Body of pancreas (tissue), 4 donors: Measurements from ENCODE around the gene HIGD2B. TPM values are rescaled to one million over a fixed set of nuclear protein-coding genes. Genes with fewer than 3 reads are reported as not detected.
A peak's percentile ranks its signal among the peaks of the same experiment; 100 is the strongest.

Source experiments
- ATAC-seq: fragments of 150-250 bp; one replicate; pipeline ENCODE4 v1.9.1; 2016
- DNase-seq, 4 donors: peaks; one replicate each; pipeline ENCODE4 v3.0.0-alpha.2; 2019
- H3K27ac ChIP-seq, 4 donors: fragments of 200-600 bp; sonication (generic); 1 replicate in 3 of 4; 2 replicates in 1 of 4; pipeline versions ENCODE4 v1.5.1 to v1.6.1; 2016 to 2019; ENCODE audit warnings: mild to moderate bottlenecking in 1 of 4, mixed read lengths in 1 of 4, moderate library complexity in 1 of 4
- H3K27me3 ChIP-seq, 2 donors: fragments of 200-600 bp; sonication (generic); one replicate each; pipeline ENCODE4 v1.6.0; 2016; ENCODE audit warnings: mild to moderate bottlenecking in 1 of 2
- H3K36me3 ChIP-seq, 2 donors: fragments of 200-600 bp; sonication (generic); replicated peaks in 1 of 2; 2 replicates each; pipeline ENCODE4 v1.5.1; 2016; ENCODE audit warnings: low read depth in 2 of 2; ENCODE audit not compliant: insufficient read depth in 1 of 2
- H3K4me1 ChIP-seq: fragments of 200-600 bp; sonication (generic); one replicate; pipeline ENCODE4 v1.6.0; 2016
- H3K4me3 ChIP-seq, 2 donors: fragments of 200-600 bp; sonication (generic); 1 replicate in 1 of 2; 2 replicates in 1 of 2; pipeline ENCODE4 v1.5.1; 2016 to 2019
- H3K9me3 ChIP-seq, 3 donors: fragments of 200-600 bp; sonication (generic); 1 replicate in 2 of 3; 2 replicates in 1 of 3; pipeline ENCODE4 v1.5.1; 2016
- POLR2A ChIP-seq, 3 donors: fragments of 450-650 bp; IDR thresholded peaks; one replicate each; pipeline ENCODE4 v1.6.1; 2016; ENCODE audit warnings: antibody characterized with exemption in 3 of 3, mild to moderate bottlenecking in 2 of 3
- WGBS, 2 donors: methylation state at CpG; one replicate each; pipeline ENCODE4 v1.1.5; 2017; 5-methylcytosine and 5-hydroxymethylcytosine counted together
- intact Hi-C: fragments of 100-400 bp; cut with DNase I; formaldehyde crosslinking; loops from one replicate; pipeline ENCODE4 v1.15.1; 2023
- total RNA-seq, 2 donors: library from RNA; depleted of rRNA; stranded (reverse); fragments of >200 nt; gene quantifications; one replicate each; pipeline ENCODE4 v1.1.0, GENCODE V29; 2016
- TF ChIP-seq, protein P1 (sequence below), 7 experiments: fragments of 450-650 bp in 4 of 7; fragments of 200-600 bp in 3 of 7; sonication (generic) in 3 of 7; IDR thresholded peaks; one replicate each; pipeline ENCODE4 v1.5.1; 2016 to 2019; ENCODE audit warnings: antibody characterized with exemption in 7 of 7

HIGD2B gene
- total RNA-seq, 2 donors from 2014 or later, result not detected

DNA sequence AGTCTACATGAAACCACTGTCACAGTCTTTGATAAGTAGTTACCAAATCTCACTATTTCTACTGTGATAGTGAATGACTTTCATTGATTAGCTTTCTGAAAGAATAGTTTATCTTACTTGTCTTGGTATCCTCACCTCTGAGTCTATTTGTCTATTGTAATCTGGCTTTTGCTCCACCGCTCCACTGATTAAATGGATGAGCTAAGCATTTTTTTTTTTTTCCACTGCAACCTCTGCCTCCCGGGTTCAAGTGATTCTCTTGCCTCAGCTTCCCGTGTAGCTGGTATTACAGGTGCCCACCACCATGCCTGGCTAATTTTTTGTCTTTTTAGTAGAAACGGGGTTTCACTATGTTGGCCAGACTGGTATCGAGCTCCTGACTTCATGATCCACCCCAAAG, 13.0 kb upstream of the HIGD2B start:
- no peaks in the 10 kb centered on the region for H3K36me3 ChIP-seq
- ATAC-seq (no peak), DNase-seq (no peak)
- no peaks in the 10 kb centered on the region for H3K4me1 ChIP-seq
- 80 to 83% methylated on average over 5 of the region's 5 CpGs for WGBS, 2 donors
- no peaks in the 10 kb centered on the region for H3K27me3 ChIP-seq
- no peak overlapping the region for H3K27ac ChIP-seq
- H3K4me3 ChIP-seq, result no peak overlapping the region
- no peaks in the 10 kb centered on the region for H3K9me3 ChIP-seq
- intact Hi-C loops, result loop anchor here (10.0 kb wide), 1 partner anchor 74 kb away; no protein-coding TSS in a partner anchor
- TF ChIP-seq, protein P1, sequence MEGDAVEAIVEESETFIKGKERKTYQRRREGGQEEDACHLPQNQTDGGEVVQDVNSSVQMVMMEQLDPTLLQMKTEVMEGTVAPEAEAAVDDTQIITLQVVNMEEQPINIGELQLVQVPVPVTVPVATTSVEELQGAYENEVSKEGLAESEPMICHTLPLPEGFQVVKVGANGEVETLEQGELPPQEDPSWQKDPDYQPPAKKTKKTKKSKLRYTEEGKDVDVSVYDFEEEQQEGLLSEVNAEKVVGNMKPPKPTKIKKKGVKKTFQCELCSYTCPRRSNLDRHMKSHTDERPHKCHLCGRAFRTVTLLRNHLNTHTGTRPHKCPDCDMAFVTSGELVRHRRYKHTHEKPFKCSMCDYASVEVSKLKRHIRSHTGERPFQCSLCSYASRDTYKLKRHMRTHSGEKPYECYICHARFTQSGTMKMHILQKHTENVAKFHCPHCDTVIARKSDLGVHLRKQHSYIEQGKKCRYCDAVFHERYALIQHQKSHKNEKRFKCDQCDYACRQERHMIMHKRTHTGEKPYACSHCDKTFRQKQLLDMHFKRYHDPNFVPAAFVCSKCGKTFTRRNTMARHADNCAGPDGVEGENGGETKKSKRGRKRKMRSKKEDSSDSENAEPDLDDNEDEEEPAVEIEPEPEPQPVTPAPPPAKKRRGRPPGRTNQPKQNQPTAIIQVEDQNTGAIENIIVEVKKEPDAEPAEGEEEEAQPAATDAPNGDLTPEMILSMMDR (IDR thresholded peaks at IDR 0.05), result no peak
- no peak for TF ChIP-seq POLR2A (IDR thresholded peaks at IDR 0.05)

- peaks cover 7% of the 10 kb centered on the region for H3K4me1 ChIP-seq
- intact Hi-C loops, result loop anchor here (10.0 kb wide), 1 partner anchor 66 kb away; no protein-coding TSS in a partner anchor
- no peak for ATAC-seq
- TF ChIP-seq, protein P1 (IDR thresholded peaks at IDR 0.05), result no peak
- no peak for TF ChIP-seq POLR2A (IDR thresholded peaks at IDR 0.05)
- H3K4me3 ChIP-seq, result no peak overlapping the region
- DNase-seq, result no peak
- no peak overlapping the region for H3K27ac ChIP-seq
- 85 to 86% methylated on average over 5 of the region's 5 CpGs for WGBS, 2 donors
- no peaks in the 10 kb centered on the region for H3K27me3 ChIP-seq
- H3K36me3 ChIP-seq, result no peaks in the 10 kb centered on the region
- H3K9me3 ChIP-seq, result no peaks in the 10 kb centered on the region
Measured at GRCh38 chr15:72690938-72691337, 5.0 kb upstream of the HIGD2B start.

GRCh38 chr15:72688697-72689096, 2.7 kb upstream of the HIGD2B start:
- no peak overlapping the region for H3K27ac ChIP-seq
- WGBS, 2 donors, result 95% methylated on average over 5 of the region's 5 CpGs
- intact Hi-C loops, result no loop called here
- no peaks in the 10 kb centered on the region for H3K36me3 ChIP-seq
- ATAC-seq, result no peak
- H3K27me3 ChIP-seq, result no peaks in the 10 kb centered on the region
- H3K9me3 ChIP-seq, result no peaks in the 10 kb centered on the region
- H3K4me3 ChIP-seq, result no peak overlapping the region
- H3K4me1 ChIP-seq, result peaks cover 13% of the 10 kb centered on the region
- TF ChIP-seq, protein P1 (IDR thresholded peaks at IDR 0.05), result no peak
- no peak for TF ChIP-seq POLR2A (IDR thresholded peaks at IDR 0.05)
- DNase-seq, result no peak

DNA sequence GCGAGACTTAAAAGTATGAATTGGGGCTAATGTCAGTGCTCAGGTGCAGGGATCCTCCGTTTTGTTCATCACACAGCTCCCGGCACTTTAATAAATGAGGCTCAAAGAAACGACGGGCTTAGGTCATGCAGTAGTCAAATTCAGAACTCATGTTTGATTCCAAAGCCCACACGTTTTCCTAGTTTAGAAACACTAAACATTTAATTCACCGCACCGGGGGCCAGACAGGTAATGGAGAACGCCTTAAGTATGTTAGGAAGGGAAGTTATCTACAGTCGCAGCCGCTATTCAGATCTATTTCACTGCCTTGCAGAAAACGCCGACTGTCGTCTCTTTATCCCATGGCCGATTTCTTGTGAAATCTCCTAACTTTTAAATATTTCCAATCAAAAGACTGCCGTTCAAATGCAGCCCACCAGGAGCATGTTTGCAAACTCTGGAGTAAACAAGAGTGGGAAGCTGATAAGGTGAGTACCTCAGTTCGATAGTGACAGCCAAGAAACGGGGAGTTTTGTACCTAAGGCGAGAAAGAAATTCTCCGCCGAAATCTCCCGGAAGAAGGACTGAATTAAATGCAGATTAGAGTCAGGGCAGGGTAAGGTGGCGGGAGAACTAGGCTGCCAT, 569 bp downstream of the HIGD2B start:
- no peak for TF ChIP-seq POLR2A (IDR thresholded peaks at IDR 0.05)
- TF ChIP-seq, protein P1 (IDR thresholded peaks at IDR 0.05), result peak in 3 of 7 experiments; percentile 3 to 23 (median 22)
- 9 to 11% methylated on average over 23 of the region's 23 CpGs for WGBS, 2 donors
- Histone ChIP-seq H3K36me3 (no peaks in the 10 kb centered on the region), H3K9me3 (no peaks in the 10 kb centered on the region), H3K4me1 (peaks cover 13% of the 10 kb centered on the region), H3K27ac (peak overlapping the region; percentile 76 to 99 (median 96)), H3K27me3 (no peaks in the 10 kb centered on the region), H3K4me3 (peak overlapping the region; percentile 38 to 86)
- intact Hi-C loops, result no loop called here
- ATAC-seq (no peak), DNase-seq (no peak)

DNA sequence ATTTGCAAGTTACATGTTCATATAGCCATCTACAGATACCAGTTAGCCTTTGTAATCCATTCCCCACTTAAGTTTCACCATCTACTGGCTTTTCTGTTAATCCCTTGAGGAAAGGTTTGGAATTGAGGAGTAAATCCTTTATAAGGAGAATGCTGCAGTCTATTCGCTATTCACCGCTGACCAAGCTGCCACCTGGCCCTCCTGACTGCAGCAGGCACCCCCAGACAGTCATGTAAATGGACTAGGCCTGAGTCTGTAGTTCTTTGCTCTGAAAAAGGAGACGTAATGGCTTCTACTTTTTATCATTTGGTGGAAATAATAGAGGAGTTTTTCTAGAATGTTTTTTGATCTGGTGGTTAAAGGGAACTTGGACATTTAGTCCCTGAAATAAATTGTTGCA, 3.2 kb downstream of the HIGD2B start:
- no peak for DNase-seq
- no peaks in the 10 kb centered on the region for H3K27me3 ChIP-seq
- no peak for ATAC-seq
- H3K27ac ChIP-seq, result no peak overlapping the region
- no peaks in the 10 kb centered on the region for H3K36me3 ChIP-seq
- intact Hi-C loops, result no loop called here
- TF ChIP-seq, protein P1 (IDR thresholded peaks at IDR 0.05), result no peak
- no peak for TF ChIP-seq POLR2A (IDR thresholded peaks at IDR 0.05)
- H3K9me3 ChIP-seq, result no peaks in the 10 kb centered on the region
- H3K4me1 ChIP-seq, result peaks cover 13% of the 10 kb centered on the region
- H3K4me3 ChIP-seq, result no peak overlapping the region
- WGBS, 2 donors, result 77 to 92% methylated on average over 3 of the region's 3 CpGs
